NT2/D1 (cell line): ENCODE measurements around the gene RAPGEF4.

Experiments
- SUZ12 ChIP-seq: IDR thresholded peaks from 2 replicates; pipeline ENCODE4 v1.6.1; 2011; ENCODE audit not compliant: insufficient read length, insufficient read depth; ENCODE audit errors: extremely low read depth
- ZNF274 ChIP-seq: IDR thresholded peaks from 2 replicates; pipeline ENCODE4 v1.6.1; 2011; ENCODE audit warnings: mild to moderate bottlenecking, low read depth, low read length

DNA sequence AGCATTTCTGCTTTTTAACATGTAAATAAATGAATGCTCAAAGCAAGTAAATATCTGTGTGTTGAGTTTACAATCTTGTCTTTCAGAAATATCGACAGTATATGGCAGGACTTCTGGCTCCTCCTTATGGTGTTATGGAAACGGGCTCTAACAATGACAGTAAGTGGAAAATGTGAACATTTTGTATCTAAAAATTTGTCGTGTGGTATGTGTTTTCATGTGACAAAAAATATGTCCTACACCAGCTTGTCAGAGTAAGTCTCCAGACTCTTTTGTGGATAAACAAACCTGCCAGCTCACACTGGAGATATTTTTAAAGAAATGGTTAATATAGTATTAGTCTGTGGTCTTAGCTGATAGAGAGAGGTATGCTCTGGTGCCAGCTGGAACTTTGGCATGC lies 182.1 kb downstream of the RAPGEF4 start:
- TF ChIP-seq ZNF274: no peak
- no peak for TF ChIP-seq SUZ12
